HFF-Myc (cell line): ENCODE results near the gene DLGAP1.

Source experiments
- DNase-seq: peaks from one replicate; pipeline ENCODE4 v3.0.0-alpha.2; 2011; ENCODE audit warnings: low read depth; ENCODE audit errors: extremely low read depth
- H3K4me3 ChIP-seq: replicated peaks from 2 replicates; pipeline ENCODE4 v1.5.1; 2011; ENCODE audit warnings: low read depth, mild to moderate bottlenecking, control low read depth, low read length
- CTCF ChIP-seq: IDR thresholded peaks from 2 replicates; pipeline ENCODE4 v1.5.1; 2012; ENCODE audit warnings: mild to moderate bottlenecking, low read depth, low read length, control low read depth; ENCODE audit errors: missing control alignments

Gene DLGAP1

GRCh38 chr18:4096486-4096885 is 358.6 kb downstream of the DLGAP1 start:
- no peak overlapping the region for H3K4me3 ChIP-seq
- DNase-seq, result no peak
- no peak for TF ChIP-seq CTCF

- no peak overlapping the region for H3K4me3 ChIP-seq
- no peak for DNase-seq
- TF ChIP-seq CTCF, result no peak
These were observed 361.4 kb downstream of the DLGAP1 start for GRCh38 chr18:4093676-4094075.

- no peak for DNase-seq
- no peak for TF ChIP-seq CTCF
- H3K4me3 ChIP-seq, result no peak overlapping the region
These were observed 370.7 kb downstream of the DLGAP1 start for GRCh38 chr18:4084382-4084900.

GRCh38 chr18:4078246-4078645 is 376.9 kb downstream of the DLGAP1 start:
- no peak overlapping the region for H3K4me3 ChIP-seq
- DNase-seq, result no peak
- no peak for TF ChIP-seq CTCF

- H3K4me3 ChIP-seq, result no peak overlapping the region
- no peak for TF ChIP-seq CTCF
- no peak for DNase-seq
These were observed 377.4 kb downstream of the DLGAP1 start for GRCh38 chr18:4077721-4078120.

GRCh38 chr18:4077204-4077603 is 377.9 kb downstream of the DLGAP1 start:
- H3K4me3 ChIP-seq, result no peak overlapping the region
- TF ChIP-seq CTCF, result no peak
- DNase-seq, result no peak

GRCh38 chr18:4074647-4075046 is 380.5 kb downstream of the DLGAP1 start:
- DNase-seq, result no peak
- TF ChIP-seq CTCF, result no peak
- no peak overlapping the region for H3K4me3 ChIP-seq
